EH (cell line): ENCODE data around the gene AUTS2.

Experiments used
- DNase-seq: peaks from one replicate; pipeline ENCODE4 v3.0.0-alpha.2; 2015; ENCODE audit warnings: low read depth

AUTS2 gene

DNA sequence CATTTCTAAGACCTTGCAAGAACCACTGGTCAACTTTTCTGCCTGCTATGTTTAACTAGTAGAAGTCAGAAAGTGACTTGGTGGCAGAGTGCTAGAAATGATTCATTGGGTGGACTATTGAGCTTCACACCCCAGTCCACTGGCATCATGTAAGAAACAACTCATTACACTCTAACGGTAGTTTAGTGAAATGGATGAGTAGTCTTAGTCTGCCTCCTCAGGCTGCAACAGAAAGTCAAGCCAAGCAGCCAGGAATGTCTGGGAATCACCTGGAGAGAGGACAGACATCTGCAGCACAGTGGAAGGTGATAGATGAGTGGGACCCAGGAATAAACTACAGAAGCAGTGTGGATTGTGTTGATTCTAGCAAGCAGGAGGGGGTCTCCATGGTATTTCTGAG, 125.4 kb downstream of the AUTS2 start:
- no peak for DNase-seq

GRCh38 chr7:69728304-69728703, 130.0 kb downstream of the AUTS2 start:
- no peak for DNase-seq

DNA sequence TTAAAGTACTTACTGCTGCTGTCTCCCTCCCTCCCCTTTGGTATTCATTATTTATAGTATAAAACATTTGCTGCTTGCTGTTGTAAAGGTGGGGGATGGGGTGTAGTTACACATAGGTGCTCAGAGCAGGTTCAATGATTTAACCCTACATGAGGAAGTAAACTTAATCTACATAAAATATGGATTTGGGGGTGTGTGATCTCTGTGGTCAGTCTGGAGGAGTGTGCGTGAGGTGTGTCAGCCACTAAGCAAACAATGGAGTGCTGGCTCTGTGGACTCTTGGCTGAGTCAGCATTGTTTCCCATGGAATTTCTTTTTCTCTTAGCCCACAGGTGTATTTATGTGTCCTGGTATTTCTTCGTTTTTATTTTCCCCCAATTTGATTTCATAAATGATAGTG, 133.9 kb downstream of the AUTS2 start:
- DNase-seq: no peak

DNA sequence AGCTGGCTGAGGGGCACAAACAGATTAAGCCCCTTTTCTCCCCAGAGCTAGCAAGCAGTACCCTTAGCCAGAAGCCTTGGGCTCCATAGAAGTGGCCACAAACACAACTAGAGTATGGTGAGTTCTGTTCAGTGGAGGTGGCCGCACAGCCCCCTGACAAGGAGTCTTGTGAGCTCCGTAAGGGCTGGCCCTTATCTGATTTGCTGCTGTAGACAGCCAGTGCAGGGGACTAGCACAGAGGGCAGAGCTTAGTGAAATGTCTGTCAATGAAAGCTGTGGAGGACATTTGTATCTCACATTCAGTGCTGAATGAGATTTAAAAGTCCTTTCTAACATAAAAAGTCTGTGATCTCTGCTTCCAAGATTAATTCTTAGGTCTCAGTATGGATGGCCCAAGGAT, 137.3 kb downstream of the AUTS2 start:
- DNase-seq: no peak

DNA sequence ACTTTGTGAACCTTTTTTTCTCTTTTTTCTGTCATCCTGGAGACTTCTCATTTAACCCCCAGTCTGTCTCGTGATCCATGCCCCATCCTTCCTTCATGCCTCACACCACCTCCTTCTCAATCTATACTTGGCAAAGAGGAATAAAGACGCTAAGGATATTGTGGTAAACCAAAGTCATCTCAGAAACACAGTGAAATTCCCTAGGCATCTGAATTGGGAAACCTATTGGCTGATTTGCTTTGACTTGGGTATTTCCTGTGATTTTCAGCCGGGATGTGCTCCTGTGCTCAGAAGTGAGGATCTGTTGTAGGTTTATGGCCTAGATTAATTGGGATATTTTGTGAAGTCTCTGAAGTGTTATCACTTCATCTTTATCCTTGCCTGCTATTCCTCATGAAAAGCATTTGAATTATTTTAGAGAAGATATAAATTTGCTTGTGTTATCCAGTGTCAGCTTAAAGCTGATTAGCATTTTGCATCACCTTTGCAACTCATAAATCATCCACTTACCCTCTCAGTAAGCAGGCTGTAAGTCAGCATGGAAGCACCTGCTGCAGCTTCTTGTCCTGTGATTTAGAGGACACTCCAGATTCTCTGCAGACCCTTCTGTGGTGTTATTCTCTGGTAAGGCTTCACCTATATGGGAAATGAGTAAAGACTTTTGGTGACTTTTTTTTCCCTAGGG, 138.0 kb downstream of the AUTS2 start:
- no peak for DNase-seq

DNA sequence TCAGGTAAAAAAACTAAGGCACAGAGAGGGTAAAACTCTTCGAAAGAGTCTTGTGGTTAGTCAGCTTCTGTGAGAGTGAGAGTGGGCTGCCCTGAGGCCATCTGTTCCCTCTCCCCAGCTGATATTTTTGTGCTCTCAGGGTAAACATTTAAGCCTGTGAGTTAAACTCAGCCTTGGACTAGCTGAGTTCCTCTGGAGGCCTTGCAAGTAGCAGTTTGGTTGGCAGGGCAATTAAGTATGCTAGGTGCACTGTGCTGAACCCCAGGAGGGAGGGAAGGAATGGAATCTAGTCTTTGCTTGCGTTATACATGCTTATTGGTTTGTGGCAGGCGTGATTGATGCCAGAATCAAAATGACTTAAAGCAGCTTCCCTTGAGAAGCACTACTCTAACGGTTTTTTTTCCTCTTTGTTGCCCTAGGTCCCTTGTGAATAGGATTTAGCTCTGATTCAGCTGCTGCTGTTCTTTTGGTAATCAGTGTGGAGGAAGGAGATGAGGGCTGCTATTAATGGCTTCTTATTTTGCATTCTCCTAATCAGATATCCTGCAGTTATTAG, 140.2 kb downstream of the AUTS2 start:
- no peak for DNase-seq

GRCh38 chr7:69739190-69739589, 140.9 kb downstream of the AUTS2 start:
- DNase-seq: no peak

DNA sequence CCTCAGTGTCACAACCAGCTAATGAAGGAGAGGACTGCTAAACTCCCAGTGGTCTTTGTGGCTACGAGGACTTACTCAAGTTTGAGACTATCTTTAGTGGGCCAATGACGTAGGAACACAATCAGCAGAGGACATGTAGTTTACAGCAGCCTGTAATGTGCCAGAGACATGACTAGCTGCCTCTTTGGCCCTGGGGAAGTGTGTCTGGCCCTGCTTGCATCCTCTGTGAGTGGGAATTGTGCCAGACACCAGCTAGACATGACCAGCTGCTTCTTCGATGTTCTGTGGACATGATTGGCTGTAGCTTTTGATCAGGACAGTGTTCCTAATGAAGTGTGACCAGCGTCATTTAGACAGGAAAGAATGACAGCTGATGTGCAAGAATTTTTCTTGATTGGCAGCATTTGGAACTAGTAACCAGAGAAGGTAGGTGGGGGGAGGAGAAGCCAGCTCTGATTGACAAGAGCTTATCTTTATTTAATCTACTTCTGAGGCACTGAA, 141.7 kb downstream of the AUTS2 start:
- DNase-seq: no peak

DNA sequence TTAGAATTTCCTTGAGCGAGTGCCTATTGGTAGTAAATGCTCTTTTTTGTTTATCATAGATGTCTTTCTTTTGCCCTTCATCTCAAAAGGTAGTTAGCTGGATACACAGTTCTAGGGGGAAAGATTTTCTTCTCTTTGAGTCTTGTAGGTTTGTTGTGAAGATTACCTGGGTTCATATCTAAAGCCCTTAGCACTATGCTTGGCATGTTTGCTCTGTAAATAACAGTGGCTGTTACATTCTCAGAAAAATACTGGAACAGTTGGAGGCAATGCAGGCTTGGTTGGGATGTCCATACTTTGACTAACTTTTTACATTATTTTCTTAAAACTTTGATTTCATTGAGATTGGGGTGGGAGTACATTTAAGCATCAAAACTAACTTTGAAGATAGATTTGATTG, 144.0 kb downstream of the AUTS2 start:
- DNase-seq: no peak

DNA sequence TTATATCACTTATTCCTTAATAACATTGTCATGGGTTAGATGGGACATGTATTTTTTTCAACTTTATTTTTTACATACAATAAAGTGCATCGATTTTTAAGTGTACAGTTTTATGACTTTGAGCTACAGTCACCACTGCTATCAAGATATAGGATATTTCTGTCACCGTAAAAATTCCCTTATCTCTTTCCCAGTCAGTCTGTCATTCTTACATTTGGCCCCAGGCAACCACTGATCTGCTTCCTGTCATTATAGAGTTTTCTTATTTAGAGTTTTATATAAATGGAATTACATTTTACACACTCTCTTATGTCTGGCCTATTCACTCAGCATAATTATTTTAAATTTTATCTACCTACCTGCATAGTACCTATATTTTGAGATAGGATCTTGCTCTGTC, 145.2 kb downstream of the AUTS2 start:
- DNase-seq: no peak

DNA sequence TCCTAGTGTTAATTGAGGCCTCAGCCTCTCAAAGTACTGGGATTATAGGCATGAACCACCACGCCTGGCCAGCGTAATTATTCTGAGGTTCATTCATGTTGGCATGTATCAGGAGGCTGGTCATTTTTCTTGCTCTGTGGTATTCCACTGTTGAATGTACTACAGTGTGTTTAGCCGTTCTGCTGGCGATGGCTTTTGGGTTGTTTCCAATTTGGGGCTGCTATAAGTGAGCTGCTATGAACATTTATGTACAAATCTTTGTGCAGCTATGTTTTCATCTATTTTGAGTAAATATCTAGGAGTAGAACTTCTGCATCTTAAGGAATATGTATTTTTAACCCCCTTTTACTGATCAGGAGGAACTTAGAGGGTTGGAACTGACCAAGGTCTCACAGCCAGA, 145.8 kb downstream of the AUTS2 start:
- DNase-seq: no peak

- DNase-seq: no peak
Measured at GRCh38 chr7:69746383-69746782, 148.1 kb downstream of the AUTS2 start.

DNA sequence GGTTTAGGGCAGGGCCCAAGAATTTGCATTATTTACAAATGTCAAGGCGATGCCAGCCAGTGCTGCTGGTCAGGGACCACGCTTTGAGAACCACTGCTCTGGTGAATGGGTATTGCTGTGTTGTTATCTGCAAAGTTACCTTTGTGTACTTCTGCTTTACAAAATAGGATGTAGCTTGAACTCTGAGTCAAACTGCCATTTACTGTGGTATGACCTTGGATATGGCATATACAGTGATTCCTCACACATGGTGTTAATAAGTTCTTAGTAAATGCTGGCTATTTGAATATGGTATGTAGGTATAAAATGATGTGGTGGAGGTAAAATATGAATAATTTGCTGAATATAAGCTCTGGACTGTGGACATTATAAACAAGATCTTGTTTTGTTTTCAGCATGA, 148.9 kb downstream of the AUTS2 start:
- DNase-seq: no peak

GRCh38 chr7:69748530-69748929, 150.3 kb downstream of the AUTS2 start:
- DNase-seq: no peak

GRCh38 chr7:69749372-69749979, 151.2 kb downstream of the AUTS2 start:
- DNase-seq: no peak

DNA sequence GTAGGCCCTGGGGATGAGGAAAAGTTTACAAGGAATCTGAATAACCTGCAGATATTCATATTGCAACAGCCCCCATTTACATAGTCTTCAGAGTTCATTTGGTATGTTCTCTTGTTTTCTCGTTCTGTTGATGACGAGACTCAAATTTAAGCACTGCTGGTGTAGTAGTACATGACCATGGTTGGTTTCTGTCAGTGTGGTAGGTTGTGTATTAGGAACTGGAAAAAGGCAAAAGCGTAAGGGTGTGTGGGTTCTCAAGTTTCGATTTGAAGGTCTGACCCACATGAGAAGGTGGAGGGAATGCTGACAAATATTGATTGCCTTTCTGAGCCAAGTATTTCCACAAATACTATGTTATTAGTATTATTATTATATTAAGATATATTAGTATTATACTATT, 151.7 kb downstream of the AUTS2 start:
- no peak for DNase-seq

DNA sequence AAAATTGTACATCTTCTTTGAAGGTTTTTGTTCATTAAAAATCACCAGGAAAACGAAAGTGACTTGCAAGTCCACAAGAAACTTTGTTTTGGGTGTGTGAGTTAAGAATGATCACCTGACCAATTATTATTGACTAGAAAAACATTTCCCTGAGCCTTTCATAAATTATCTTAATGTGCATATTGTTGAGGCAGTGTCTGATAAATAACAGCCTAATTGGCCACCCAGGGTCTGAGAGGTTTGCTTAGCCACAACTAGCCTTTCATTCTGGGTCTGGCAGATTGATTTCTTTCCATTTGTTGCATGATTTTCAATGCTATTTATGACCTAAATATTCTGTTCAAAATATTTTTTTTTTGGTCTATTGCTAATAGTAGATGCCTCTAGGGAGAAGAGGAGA, 152.8 kb downstream of the AUTS2 start:
- DNase-seq: no peak

DNA sequence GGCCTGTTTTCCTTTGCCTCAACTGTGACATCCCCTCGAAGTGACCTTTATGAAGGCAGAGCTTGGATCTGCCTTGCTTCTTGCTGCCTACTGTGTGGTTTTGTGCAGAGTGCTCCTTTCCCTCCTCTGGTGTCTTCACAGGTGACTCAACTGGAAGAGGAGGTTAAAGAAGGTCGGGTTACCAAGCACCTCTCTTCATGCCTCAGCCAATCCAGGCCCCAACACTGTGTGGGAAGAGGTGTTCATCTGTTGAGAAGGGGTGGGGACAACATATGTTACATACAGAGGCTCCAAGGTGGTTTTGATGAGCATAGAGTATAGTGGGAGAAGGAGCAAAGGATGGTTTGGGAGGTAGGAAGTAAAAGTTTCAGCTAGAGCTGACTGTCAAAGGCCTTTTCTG, 155.7 kb downstream of the AUTS2 start:
- DNase-seq: no peak

GRCh38 chr7:69754476-69754875, 156.2 kb downstream of the AUTS2 start:
- no peak for DNase-seq

DNA sequence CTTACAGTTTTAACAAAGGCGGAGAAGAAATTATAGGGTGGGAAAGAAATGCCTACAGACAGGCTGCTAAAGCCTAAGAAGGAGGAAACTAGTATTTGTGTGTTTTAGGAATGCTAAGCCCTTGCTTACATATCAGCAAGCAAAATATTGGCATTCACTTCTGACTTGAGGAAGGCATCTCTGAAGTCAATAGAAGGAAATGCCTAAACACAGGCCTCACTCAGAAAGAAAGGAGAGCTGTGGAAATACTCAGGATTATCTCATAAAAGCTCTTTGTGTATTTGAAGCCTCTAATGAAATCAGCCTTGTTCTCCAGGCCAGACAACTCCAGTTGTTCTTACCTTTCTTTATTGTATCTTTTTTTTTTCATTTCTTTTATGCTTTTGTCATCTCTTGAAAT, 158.0 kb downstream of the AUTS2 start:
- DNase-seq: no peak

GRCh38 chr7:69757528-69757927, 159.3 kb downstream of the AUTS2 start:
- DNase-seq: no peak

DNA sequence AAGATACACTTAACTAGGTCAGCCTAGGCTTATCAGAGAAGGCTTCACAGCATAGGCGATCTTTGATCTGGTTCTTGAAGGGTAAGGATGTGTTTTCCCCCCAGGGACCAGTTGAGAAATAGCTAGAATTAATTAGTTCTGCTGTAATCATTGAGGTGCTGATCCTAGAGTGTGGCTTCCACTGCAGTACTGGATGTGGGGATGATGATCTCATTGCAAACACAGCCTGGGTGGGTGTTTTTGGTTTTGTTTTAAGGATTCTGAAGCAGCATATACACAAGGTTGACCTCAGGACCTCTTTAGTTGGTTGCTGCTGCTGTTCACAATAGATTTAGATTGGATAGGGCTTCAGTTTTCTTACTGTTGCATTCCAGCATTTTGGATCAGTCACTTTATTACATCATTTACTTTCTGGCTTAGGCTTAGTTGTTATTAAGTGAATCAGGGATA, 159.7 kb downstream of the AUTS2 start:
- no peak for DNase-seq

GRCh38 chr7:69759373-69759772, 161.1 kb downstream of the AUTS2 start:
- DNase-seq: no peak
